Measurements from ENCODE around the gene PIEZO2. TPM values are rescaled to one million over a fixed set of nuclear protein-coding genes. Genes with fewer than 3 reads are reported as not detected.

PIEZO2 gene
- polyA plus RNA-seq, 1 donor from 2014 or later = 0.30 TPM

GRCh38 chr18:11124054-11124453, 25.3 kb downstream of the PIEZO2 start:
- Histone ChIP-seq H3K4me2 (ENCODE audit: low read length) (no peak overlapping the region), H2AFZ (ENCODE audit: low read depth, low read length) (no peak overlapping the region), H3K27me3 (ENCODE audit: insufficient read depth, low read depth, low read length) (no peaks in the 10 kb centered on the region), H3K9me3 (ENCODE audit: low read length) (no peaks in the 10 kb centered on the region), H3K79me2 (replicated peaks; ENCODE audit: insufficient read depth, low read length) (no peaks in the 10 kb centered on the region), H3K9me2 (ENCODE audit: insufficient read depth, low read length) (no peaks in the 10 kb centered on the region), H3K27ac (ENCODE audit: low read length) (no peak overlapping the region), H3K36me3 (ENCODE audit: insufficient read depth, low read length) (no peaks in the 10 kb centered on the region), H3K9ac (ENCODE audit: low read length) (no peak overlapping the region), H4K20me1 (ENCODE audit: insufficient read depth) (no peaks in the 10 kb centered on the region), H3F3A (ENCODE audit: insufficient read depth, low read length, poor library complexity, severe bottlenecking) (no peaks in the 10 kb centered on the region), H3K4me3 (ENCODE audit: low read length) (no peak overlapping the region)
- TF ChIP-seq RAD21 (conservative IDR thresholded peaks at IDR 0.05) = no peak
- TF ChIP-seq REST (IDR thresholded peaks at IDR 0.05; ENCODE audit: borderline replicate concordance) = no peak
- TF ChIP-seq EZH2 (IDR thresholded peaks at IDR 0.05; ENCODE audit: borderline replicate concordance, insufficient read depth, low read length, poor library complexity, severe bottlenecking) = no peak
- no peak for TF ChIP-seq TAF1 (IDR thresholded peaks at IDR 0.05; ENCODE audit: low read depth)
- no peak for TF ChIP-seq POLR2AphosphoS5 (IDR thresholded peaks at IDR 0.05)
- TF ChIP-seq MXI1 (conservative IDR thresholded peaks at IDR 0.05; ENCODE audit: poor library complexity, severe bottlenecking) = no peak
- no peak for TF ChIP-seq CTCF (IDR thresholded peaks at IDR 0.05; ENCODE audit: poor library complexity, severe bottlenecking)
- TF ChIP-seq EP300 (conservative IDR thresholded peaks at IDR 0.05; ENCODE audit: poor library complexity, severe bottlenecking) = no peak
- no peak for TF ChIP-seq SMC3 (conservative IDR thresholded peaks at IDR 0.05; ENCODE audit: poor library complexity)

- Histone ChIP-seq H3K36me3 (ENCODE audit: insufficient read depth, low read length) (no peaks in the 10 kb centered on the region), H3K9me2 (ENCODE audit: insufficient read depth, low read length) (no peaks in the 10 kb centered on the region), H4K20me1 (ENCODE audit: insufficient read depth) (no peaks in the 10 kb centered on the region), H3K27me3 (ENCODE audit: insufficient read depth, low read depth, low read length) (no peaks in the 10 kb centered on the region), H3K9ac (ENCODE audit: low read length) (no peak overlapping the region), H3K9me3 (ENCODE audit: low read length) (no peaks in the 10 kb centered on the region), H2AFZ (ENCODE audit: low read depth, low read length) (no peak overlapping the region), H3K27ac (ENCODE audit: low read length) (no peak overlapping the region), H3K4me2 (ENCODE audit: low read length) (no peak overlapping the region), H3F3A (ENCODE audit: insufficient read depth, low read length, poor library complexity, severe bottlenecking) (no peaks in the 10 kb centered on the region), H3K4me3 (ENCODE audit: low read length) (no peak overlapping the region), H3K79me2 (replicated peaks; ENCODE audit: insufficient read depth, low read length) (no peaks in the 10 kb centered on the region)
- TF ChIP-seq EP300 (conservative IDR thresholded peaks at IDR 0.05; ENCODE audit: poor library complexity, severe bottlenecking) (no peak), TAF1 (IDR thresholded peaks at IDR 0.05; ENCODE audit: low read depth) (no peak), CTCF (IDR thresholded peaks at IDR 0.05; ENCODE audit: poor library complexity, severe bottlenecking) (no peak), MXI1 (conservative IDR thresholded peaks at IDR 0.05; ENCODE audit: poor library complexity, severe bottlenecking) (no peak), SMC3 (conservative IDR thresholded peaks at IDR 0.05; ENCODE audit: poor library complexity) (no peak)
These were observed 27.9 kb downstream of the PIEZO2 start for GRCh38 chr18:11121443-11121849.
